ENCODE data around the gene ARHGDIA.
"Not testable (repeated sequence)": the region's sequence is repeated elsewhere in the genome, so short reads cannot be mapped to it uniquely, and the experiment has no call there.

The ARHGDIA gene

DNA sequence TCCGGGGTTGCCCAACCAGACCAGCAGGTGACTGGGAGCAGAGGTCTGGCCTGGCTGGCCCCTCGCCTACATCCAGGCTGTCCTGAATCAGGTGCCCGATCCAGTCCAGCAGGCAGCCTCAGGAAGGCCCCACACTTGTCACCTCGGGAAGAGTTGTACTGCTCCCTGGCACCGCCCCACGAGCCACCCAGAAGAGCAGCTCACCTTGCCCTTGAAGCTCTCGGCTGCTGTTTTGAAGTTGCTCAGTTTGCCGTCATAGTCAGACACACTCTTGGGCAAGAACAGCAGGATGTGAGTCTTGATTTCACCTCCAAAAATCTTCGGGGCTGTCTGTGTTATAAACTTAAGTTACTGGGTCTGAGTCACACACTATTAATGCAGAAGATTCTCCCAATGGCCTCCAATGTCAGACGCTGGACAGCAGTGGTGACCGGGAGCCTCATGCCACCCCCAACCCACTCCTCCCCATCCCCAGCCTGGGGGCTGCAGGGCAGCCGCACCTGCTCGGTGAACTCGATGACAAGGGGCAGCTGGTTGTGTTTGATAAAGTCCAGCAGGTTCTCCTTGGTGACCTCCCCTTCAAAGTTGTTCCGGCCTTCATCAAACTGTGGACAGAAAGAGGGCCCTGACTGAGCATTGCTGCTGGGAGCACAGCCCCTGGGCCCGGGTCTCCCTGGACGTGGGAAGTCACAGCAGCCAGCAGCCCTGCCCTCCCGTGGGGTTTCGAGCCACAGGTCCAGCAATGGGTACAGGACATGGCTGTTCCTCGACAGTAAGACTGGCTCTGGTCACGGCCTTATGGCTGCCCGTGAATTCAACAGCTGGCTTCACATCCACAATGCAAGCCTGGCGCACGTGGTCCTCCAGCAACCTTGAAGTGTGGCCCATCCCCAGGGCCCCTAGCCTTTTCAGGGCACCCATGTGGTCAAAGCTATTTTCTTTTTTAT lies 24.1 kb downstream of the ARHGDIA start:
- no peaks in the 10 kb centered on the region for H3K27me3 Mint-ChIP-seq
- no peaks in the 10 kb centered on the region for H3K9me3 Mint-ChIP-seq (ENCODE audit: low read depth)
- no peak overlapping the region for H3K4me3 Mint-ChIP-seq
- H3K4me1 Mint-ChIP-seq (ENCODE audit: low read depth), result no peaks in the 10 kb centered on the region
- no peaks in the 10 kb centered on the region for H3K36me3 Mint-ChIP-seq
- H3K27ac Mint-ChIP-seq, result no peak overlapping the region

- H3K9me3 Mint-ChIP-seq (ENCODE audit: low read depth), result no peaks in the 10 kb centered on the region
- no peaks in the 10 kb centered on the region for H3K27me3 Mint-ChIP-seq
- H3K4me3 Mint-ChIP-seq, result no peak overlapping the region
- H3K27ac Mint-ChIP-seq, result no peak overlapping the region
- H3K36me3 Mint-ChIP-seq, result no peaks in the 10 kb centered on the region
- H3K4me1 Mint-ChIP-seq (ENCODE audit: low read depth), result no peaks in the 10 kb centered on the region
Measured at GRCh38 chr17:81845881-81846742, 25.0 kb downstream of the ARHGDIA start.

DNA sequence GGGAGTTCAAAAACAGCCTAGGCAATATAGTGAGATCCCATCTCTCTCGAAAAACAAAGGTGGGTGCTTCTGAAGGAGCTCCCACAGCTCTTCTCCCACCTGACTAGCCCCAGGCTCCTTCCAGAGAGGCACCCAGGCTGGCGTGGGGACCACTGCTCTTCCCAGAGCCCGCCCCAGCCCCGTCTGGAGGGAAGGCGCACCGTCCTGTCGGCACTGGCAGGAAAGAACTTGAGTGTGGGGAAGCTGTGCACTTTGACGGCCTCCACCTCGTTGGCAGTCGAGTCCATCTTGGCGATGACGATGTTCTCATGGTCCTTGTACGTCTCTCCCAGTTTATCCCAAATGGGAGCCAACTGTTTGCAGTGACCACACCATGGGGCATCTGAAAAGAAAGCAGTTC lies 25.8 kb downstream of the ARHGDIA start:
- Mint-ChIP-seq H3K27me3 (no peaks in the 10 kb centered on the region), H3K9me3 (ENCODE audit: low read depth) (no peaks in the 10 kb centered on the region), H3K36me3 (no peaks in the 10 kb centered on the region), H3K4me1 (ENCODE audit: low read depth) (no peaks in the 10 kb centered on the region), H3K27ac (no peak overlapping the region), H3K4me3 (no peak overlapping the region)

DNA sequence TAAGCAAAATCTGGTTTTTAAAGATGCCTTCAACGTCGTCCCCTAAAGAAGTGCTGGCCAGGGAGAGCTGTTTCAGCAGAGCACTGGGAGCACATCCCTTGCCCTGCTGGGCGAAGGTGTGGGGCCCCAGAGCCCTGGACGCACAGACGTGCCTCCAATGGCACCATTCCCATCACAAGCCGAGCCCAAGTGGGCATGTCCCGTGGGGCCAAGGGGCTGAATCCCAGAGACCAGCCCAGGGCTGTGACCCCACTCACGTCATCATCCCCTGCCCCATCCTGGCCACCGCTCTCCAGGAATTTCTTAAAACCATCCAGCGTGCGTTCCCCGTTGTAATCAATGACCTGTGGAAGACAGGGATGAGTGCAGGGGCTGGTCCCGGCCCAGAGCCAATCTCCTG lies 26.2 kb downstream of the ARHGDIA start:
- H3K9me3 Mint-ChIP-seq (ENCODE audit: low read depth), result no peaks in the 10 kb centered on the region
- H3K27ac Mint-ChIP-seq, result no peak overlapping the region
- no peaks in the 10 kb centered on the region for H3K36me3 Mint-ChIP-seq
- H3K27me3 Mint-ChIP-seq, result no peaks in the 10 kb centered on the region
- no peaks in the 10 kb centered on the region for H3K4me1 Mint-ChIP-seq (ENCODE audit: low read depth)
- H3K4me3 Mint-ChIP-seq, result no peak overlapping the region

DNA sequence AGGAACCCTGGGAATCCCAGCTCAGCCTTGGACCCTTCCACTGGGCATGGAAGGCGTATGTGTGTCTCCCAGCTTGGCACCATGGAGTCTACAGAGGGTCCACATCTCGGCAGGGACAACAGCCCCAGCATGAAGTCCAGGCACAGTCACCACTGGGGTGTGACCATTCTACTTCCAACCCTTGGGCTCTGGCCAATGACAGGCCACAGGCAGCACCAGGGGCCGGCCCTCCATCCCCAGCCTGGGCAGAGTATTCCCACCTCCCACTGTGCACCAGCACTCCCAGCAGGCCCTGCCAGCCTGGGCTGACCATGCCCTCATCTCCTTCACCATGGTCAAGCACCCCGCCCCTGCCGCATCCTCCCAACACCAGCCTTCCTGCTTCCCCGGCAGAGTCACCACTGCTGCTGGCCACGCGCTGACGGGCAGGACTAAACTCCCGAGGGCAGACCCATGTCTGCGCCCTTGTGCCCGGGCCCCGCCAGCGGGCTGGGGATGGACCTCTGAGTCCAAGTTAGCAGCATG lies 26.7 kb downstream of the ARHGDIA start:
- no peak overlapping the region for H3K27ac Mint-ChIP-seq
- no peaks in the 10 kb centered on the region for H3K36me3 Mint-ChIP-seq
- H3K9me3 Mint-ChIP-seq (ENCODE audit: low read depth), result no peaks in the 10 kb centered on the region
- no peaks in the 10 kb centered on the region for H3K27me3 Mint-ChIP-seq
- no peaks in the 10 kb centered on the region for H3K4me1 Mint-ChIP-seq (ENCODE audit: low read depth)
- H3K4me3 Mint-ChIP-seq, result no peak overlapping the region

GRCh38 chr17:81843713-81844326 lies 27.3 kb downstream of the ARHGDIA start:
- no peaks in the 10 kb centered on the region for H3K4me1 Mint-ChIP-seq (ENCODE audit: low read depth)
- H3K4me3 Mint-ChIP-seq, result no peak overlapping the region
- no peaks in the 10 kb centered on the region for H3K27me3 Mint-ChIP-seq
- H3K36me3 Mint-ChIP-seq, result no peaks in the 10 kb centered on the region
- no peaks in the 10 kb centered on the region for H3K9me3 Mint-ChIP-seq (ENCODE audit: low read depth)
- no peak overlapping the region for H3K27ac Mint-ChIP-seq

GRCh38 chr17:81842725-81843504 lies 28.2 kb downstream of the ARHGDIA start:
- H3K4me1 Mint-ChIP-seq (ENCODE audit: low read depth), result no peaks in the 10 kb centered on the region
- no peaks in the 10 kb centered on the region for H3K36me3 Mint-ChIP-seq
- H3K4me3 Mint-ChIP-seq, result no peak overlapping the region
- no peaks in the 10 kb centered on the region for H3K27me3 Mint-ChIP-seq
- H3K27ac Mint-ChIP-seq, result no peak overlapping the region
- H3K9me3 Mint-ChIP-seq (ENCODE audit: low read depth), result no peaks in the 10 kb centered on the region

- Mint-ChIP-seq H3K27ac (no peak overlapping the region), H3K4me3 (no peak overlapping the region), H3K4me1 (ENCODE audit: low read depth) (no peaks in the 10 kb centered on the region), H3K9me3 (ENCODE audit: low read depth) (no peaks in the 10 kb centered on the region), H3K27me3 (no peaks in the 10 kb centered on the region), H3K36me3 (no peaks in the 10 kb centered on the region)
Measured at GRCh38 chr17:81842378-81842724, 28.8 kb downstream of the ARHGDIA start.

DNA sequence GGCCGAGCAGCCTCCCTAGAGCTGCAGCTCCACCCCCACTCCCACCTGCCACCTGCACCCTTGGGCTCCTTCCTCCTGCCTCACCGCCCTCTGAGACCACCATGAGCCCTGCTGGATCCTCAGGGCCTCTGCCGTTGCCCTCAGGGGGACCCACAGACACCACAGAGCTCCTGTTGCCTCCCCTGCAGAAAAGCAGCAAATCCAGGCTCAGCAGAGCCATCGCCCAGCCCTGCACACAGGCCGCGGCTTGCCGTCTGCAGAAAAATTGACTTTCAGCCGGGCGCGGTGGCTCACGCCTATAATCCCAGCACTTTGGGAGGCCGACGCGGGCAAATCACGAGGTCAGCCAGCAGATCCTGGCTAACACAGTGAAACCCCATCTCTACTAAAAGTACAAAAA lies 29.3 kb downstream of the ARHGDIA start:
- no peaks in the 10 kb centered on the region for H3K36me3 Mint-ChIP-seq
- H3K27ac Mint-ChIP-seq, result no peak overlapping the region
- H3K4me3 Mint-ChIP-seq, result no peak overlapping the region
- H3K4me1 Mint-ChIP-seq (ENCODE audit: low read depth), result no peaks in the 10 kb centered on the region
- H3K27me3 Mint-ChIP-seq, result no peaks in the 10 kb centered on the region
- no peaks in the 10 kb centered on the region for H3K9me3 Mint-ChIP-seq (ENCODE audit: low read depth)

- no peaks in the 10 kb centered on the region for H3K4me1 Mint-ChIP-seq (ENCODE audit: low read depth)
- H3K4me3 Mint-ChIP-seq, result no peak overlapping the region
- no peak overlapping the region for H3K27ac Mint-ChIP-seq
- H3K27me3 Mint-ChIP-seq, result no peaks in the 10 kb centered on the region
- H3K36me3 Mint-ChIP-seq, result no peaks in the 10 kb centered on the region
- H3K9me3 Mint-ChIP-seq (ENCODE audit: low read depth), result no peaks in the 10 kb centered on the region
Measured at GRCh38 chr17:81840826-81841778, 30.0 kb downstream of the ARHGDIA start.

DNA sequence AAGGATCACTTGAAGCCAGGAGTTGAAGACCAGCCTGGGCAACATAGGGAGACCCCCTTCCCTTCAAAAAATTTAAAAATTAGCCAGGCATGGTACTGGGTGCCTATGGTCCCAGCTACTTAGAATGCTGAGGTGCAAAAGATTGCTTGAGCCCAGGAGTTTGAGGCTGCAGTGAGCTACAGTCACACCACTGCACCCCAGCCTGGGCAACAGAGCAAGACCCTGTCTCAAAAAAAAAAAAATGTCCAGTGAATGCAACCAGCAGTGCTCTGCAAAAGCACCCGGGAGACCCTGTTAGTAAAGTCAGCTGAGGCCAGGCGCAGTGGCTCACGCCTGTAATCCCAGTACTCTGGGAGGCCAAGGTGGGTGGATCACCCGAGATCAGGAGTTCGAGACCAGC lies 31.1 kb downstream of the ARHGDIA start:
- not testable (repeated sequence) for H3K4me1 Mint-ChIP-seq (ENCODE audit: low read depth); H3K27ac Mint-ChIP-seq; H3K9me3 Mint-ChIP-seq (ENCODE audit: low read depth); H3K27me3 Mint-ChIP-seq; H3K36me3 Mint-ChIP-seq; H3K4me3 Mint-ChIP-seq

DNA sequence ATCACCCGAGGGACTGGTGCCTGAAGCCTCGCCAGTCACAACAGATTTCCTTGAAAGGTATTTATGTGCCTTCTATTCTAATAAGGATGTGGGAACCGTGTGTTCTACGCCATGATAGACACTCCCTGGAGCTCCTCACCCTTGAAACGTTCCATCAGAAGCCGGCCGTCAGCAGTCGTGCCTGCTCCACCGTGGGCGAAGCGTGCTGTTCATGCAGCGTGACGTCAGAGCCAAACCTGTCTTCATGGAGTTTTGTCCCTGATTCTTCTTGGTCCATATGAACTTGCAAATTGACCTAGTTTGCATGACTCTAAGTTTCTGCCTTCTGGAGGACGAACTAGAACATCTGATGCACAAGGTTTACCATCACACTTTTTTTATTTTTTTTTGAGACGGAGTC lies 31.8 kb downstream of the ARHGDIA start:
- Mint-ChIP-seq H3K36me3 (no peaks in the 10 kb centered on the region), H3K4me1 (ENCODE audit: low read depth) (no peaks in the 10 kb centered on the region), H3K4me3 (no peak overlapping the region), H3K27ac (no peak overlapping the region), H3K9me3 (ENCODE audit: low read depth) (no peaks in the 10 kb centered on the region), H3K27me3 (no peaks in the 10 kb centered on the region)

- Mint-ChIP-seq H3K36me3 (no peaks in the 10 kb centered on the region), H3K9me3 (ENCODE audit: low read depth) (no peaks in the 10 kb centered on the region), H3K27me3 (no peaks in the 10 kb centered on the region), H3K4me1 (ENCODE audit: low read depth) (peaks cover under 1% of the 10 kb centered on the region), H3K4me3 (no peak overlapping the region), H3K27ac (no peak overlapping the region)
Measured at GRCh38 chr17:81838753-81839255, 32.3 kb downstream of the ARHGDIA start.
